CD8-positive, alpha-beta memory T cell (primary cell): ENCODE measurements around the gene TMEM231. TPM values are rescaled to one million over a fixed set of nuclear protein-coding genes. Genes with fewer than 3 reads are reported as not detected.
A peak's percentile ranks its signal among the peaks of the same experiment; 100 is the strongest.

Experiments used
- CTCF ChIA-PET: fragments of 350-600 bp; sonication (Branson Sonifier 250); formaldehyde crosslinking; loops from one replicate; lab custom pipeline; 2021; ENCODE audit warnings: antibody characterized with exemption; lab: Charles Lee
- POLR2A ChIA-PET: fragments of 350-600 bp; sonication (Branson Sonifier 250); formaldehyde crosslinking; loops from one replicate; lab custom pipeline; 2021; ENCODE audit warnings: antibody characterized with exemption; lab: Charles Lee
- DNase-seq, 5 donors: peaks; one replicate each; pipeline versions ENCODE4 v3.0.0 to v3.0.0-alpha.2; 2020 to 2022; ENCODE audit warnings: mixed read lengths in 1 of 5
- H3K27ac ChIP-seq: one replicate; pipeline ENCODE4 v1.7.0; 2013; ENCODE audit warnings: low read depth, mild to moderate bottlenecking, low read length, moderate library complexity
- H3K27me3 ChIP-seq: 2 replicates; pipeline ENCODE4 v1.7.0; 2013; ENCODE audit warnings: low read length, mild to moderate bottlenecking; ENCODE audit not compliant: insufficient read depth, poor library complexity, severe bottlenecking
- H3K36me3 ChIP-seq: 2 replicates; pipeline ENCODE4 v1.7.0; 2013; ENCODE audit warnings: mild to moderate bottlenecking, low read length, moderate library complexity; ENCODE audit not compliant: insufficient read depth
- H3K4me1 ChIP-seq: 2 replicates; pipeline ENCODE4 v1.7.0; 2013; ENCODE audit warnings: mild to moderate bottlenecking, low read length, moderate library complexity; ENCODE audit not compliant: insufficient read depth
- H3K4me3 ChIP-seq: 2 replicates; pipeline ENCODE4 v1.7.0; 2013; ENCODE audit warnings: mild to moderate bottlenecking, low read length
- H3K9me3 ChIP-seq: 2 replicates; pipeline ENCODE4 v1.7.0; 2013; ENCODE audit warnings: mild to moderate bottlenecking, low read length
- H3K27ac Mint-ChIP-seq, 8 donors: one replicate each; pipeline ENCODE4 v1.8.0; 2020 to 2021; ENCODE audit warnings: mixed read lengths in 8 of 8, mild to moderate bottlenecking in 6 of 8, inconsistent platforms in 3 of 8, moderate library complexity in 3 of 8
- H3K27me3 Mint-ChIP-seq, 2 donors: one replicate each; pipeline ENCODE4 v1.8.0; 2020 to 2021; ENCODE audit warnings: mixed read lengths in 2 of 2, mild to moderate bottlenecking in 1 of 2, moderate library complexity in 1 of 2
- H3K36me3 Mint-ChIP-seq, 3 donors: one replicate each; pipeline ENCODE4 v1.8.0; 2020 to 2021; ENCODE audit warnings: mixed read lengths in 3 of 3, inconsistent platforms in 1 of 3, mild to moderate bottlenecking in 1 of 3
- H3K4me1 Mint-ChIP-seq, 3 donors: one replicate each; pipeline ENCODE4 v1.8.0; 2020 to 2021; ENCODE audit warnings: mixed read lengths in 3 of 3, inconsistent platforms in 1 of 3, mild to moderate bottlenecking in 1 of 3
- H3K4me3 Mint-ChIP-seq, 7 donors: one replicate each; pipeline ENCODE4 v1.8.0; 2020 to 2021; ENCODE audit warnings: mixed read lengths in 7 of 7, mild to moderate bottlenecking in 6 of 7, moderate library complexity in 4 of 7, inconsistent platforms in 2 of 7
- H3K9me3 Mint-ChIP-seq, 5 donors: one replicate each; pipeline ENCODE4 v1.8.0; 2020 to 2022; ENCODE audit warnings: mixed read lengths in 5 of 5, mild to moderate bottlenecking in 3 of 5, moderate library complexity in 2 of 5, inconsistent platforms in 1 of 5
- polyA plus RNA-seq: library from polyadenylated mRNA; unstranded; fragments of 300-500 nt; fragmentation: Illumina TruSeq; gene quantifications from one replicate; pipeline ENCODE4 v1.2.3, GENCODE V29; 2021
- total RNA-seq, 2 experiments: library from RNA; stranded (reverse); gene quantifications; one replicate each; pipeline ENCODE4 v1.2.3, GENCODE V29; 2021

TMEM231 gene
- total and polyA plus RNA-seq, 3 experiments from 2014 or later: 3.4 to 5.4 (median 5.3) TPM

- peak within 1 kb of the TSS; percentile 85 for H3K4me3 ChIP-seq
- peaks cover 25% of the 10 kb centered on the region for H3K36me3 ChIP-seq
- Mint-ChIP-seq H3K4me3 (peak within 1 kb of the TSS; percentile 92 to 100 (median 96)), H3K27me3 (peaks cover 7 to 14% of the 10 kb centered on the region in 2 donors), H3K4me1 (peaks cover 43 to 58% (median 53%) of the 10 kb centered on the region in 3 donors), H3K9me3 (no peaks in the 10 kb centered on the region), H3K36me3 (peaks cover 0 to 47% (median 5%) of the 10 kb centered on the region in 3 donors), H3K27ac (peak within 1 kb of the TSS; percentile 89 to 100 (median 98))
- CTCF ChIA-PET: interaction anchor here (0.9 to 2.9 kb wide), 7 partner anchors 9 to 82 kb away, joined by 3 to 12 read pairs (median 10); partner anchors contain the start of genes ADAT1, KARS1, TERF2IP and TMEM231
- no peaks in the 10 kb centered on the region for H3K27me3 ChIP-seq
- POLR2A ChIA-PET: interaction anchor here (0.5 to 2.8 kb wide), 7 partner anchors 10 to 132 kb away, joined by 4 to 35 read pairs (median 13); partner anchors contain the start of genes ADAT1, KARS1, TERF2IP and TMEM231
- peak; percentile 89 to 94 (median 91) for DNase-seq
- H3K9me3 ChIP-seq: no peaks in the 10 kb centered on the region
- peak within 1 kb of the TSS; percentile 83 for H3K27ac ChIP-seq
- peaks cover 36% of the 10 kb centered on the region for H3K4me1 ChIP-seq
Observed at GRCh38 chr16:75566040-75566757, 10.1 kb upstream of the TMEM231 start, which contains the start of gene GABARAPL2. Gene GABARAPL2 (plus strand): TSS chr16:75566379. CDS start chr16:75566487, 108 bp downstream.

GRCh38 chr16:75565640-75566039 lies 9.6 kb upstream of the TMEM231 start:
- Mint-ChIP-seq H3K27ac (peak overlapping the region; percentile 89 to 100 (median 98)), H3K9me3 (no peaks in the 10 kb centered on the region), H3K36me3 (peaks cover 0 to 43% (median 4%) of the 10 kb centered on the region in 3 donors), H3K4me1 (peaks cover 40 to 54% (median 51%) of the 10 kb centered on the region in 3 donors), H3K4me3 (peak overlapping the region; percentile 92 to 100 (median 96)), H3K27me3 (peaks cover 7 to 14% of the 10 kb centered on the region in 2 donors)
- H3K27ac ChIP-seq: peak overlapping the region; percentile 83
- peaks cover 36% of the 10 kb centered on the region for H3K4me1 ChIP-seq
- no peak for DNase-seq
- peaks cover 23% of the 10 kb centered on the region for H3K36me3 ChIP-seq
- peak overlapping the region; percentile 85 for H3K4me3 ChIP-seq
- no peaks in the 10 kb centered on the region for H3K27me3 ChIP-seq
- H3K9me3 ChIP-seq: no peaks in the 10 kb centered on the region
- ChIA-PET CTCF (interaction anchor here (1.2 to 2.9 kb wide), 7 partner anchors 10 to 93 kb away, joined by 3 to 12 read pairs (median 10); partner anchors contain the start of genes ADAT1, KARS1, TERF2IP and TMEM231), POLR2A (interaction anchor here (1.0 to 2.8 kb wide), 6 partner anchors 10 to 132 kb away, joined by 4 to 35 read pairs (median 14); partner anchors contain the start of genes ADAT1, KARS1, TERF2IP and TMEM231)

DNA sequence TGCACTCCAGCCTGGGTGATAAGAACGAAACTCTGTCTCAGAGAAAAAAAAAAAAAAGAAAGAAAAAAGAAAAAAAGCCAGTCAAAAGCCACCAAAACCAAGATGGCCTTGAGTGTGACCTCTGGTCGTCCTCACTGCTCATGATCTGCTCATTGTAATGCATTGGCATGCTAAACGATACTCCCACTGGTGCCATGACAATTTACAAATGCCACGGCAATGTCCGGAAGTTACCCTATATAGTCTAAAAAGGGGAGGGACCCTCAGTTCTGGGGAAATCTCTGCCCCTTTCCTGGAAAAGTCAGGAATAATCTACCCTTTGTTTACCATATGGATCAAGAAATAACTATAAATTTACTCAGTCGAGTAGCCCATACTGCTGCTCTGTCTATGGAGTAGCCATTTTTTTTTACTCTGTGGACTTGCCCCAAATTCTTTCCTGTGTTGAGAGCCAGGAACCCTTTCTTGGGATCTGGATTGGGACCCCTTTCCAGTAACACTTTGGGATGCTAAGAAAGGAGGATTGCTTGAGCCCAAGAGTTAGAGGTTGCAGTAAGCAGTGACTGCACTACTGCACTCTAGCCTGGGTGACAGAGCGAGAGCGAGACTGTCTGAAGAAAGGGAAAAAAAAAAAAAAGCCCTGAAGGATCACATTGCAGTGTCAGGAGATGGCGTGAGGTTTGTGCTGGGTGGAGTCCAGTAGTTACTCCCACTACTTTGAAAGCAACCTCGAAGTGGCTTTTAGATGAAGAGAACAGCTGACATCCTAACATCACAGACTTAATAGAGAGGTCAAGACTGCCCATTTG lies 3.7 kb upstream of the TMEM231 start:
- no peak overlapping the region for H3K27ac Mint-ChIP-seq
- H3K4me3 Mint-ChIP-seq: peak overlapping the region in 1 of 7 donors; percentile 28
- Histone ChIP-seq H3K27ac (peak overlapping the region; percentile 45), H3K27me3 (no peaks in the 10 kb centered on the region), H3K36me3 (no peaks in the 10 kb centered on the region), H3K9me3 (no peaks in the 10 kb centered on the region), H3K4me3 (no peak overlapping the region), H3K4me1 (peaks cover 13% of the 10 kb centered on the region)
- no peaks in the 10 kb centered on the region for H3K9me3 Mint-ChIP-seq
- peaks cover 5 to 14% of the 10 kb centered on the region in 2 donors for H3K27me3 Mint-ChIP-seq
- CTCF ChIA-PET: no interaction called here
- DNase-seq: no peak
- H3K4me1 Mint-ChIP-seq: peaks cover 7 to 16% (median 10%) of the 10 kb centered on the region in 3 donors
- POLR2A ChIA-PET: no interaction called here
- peaks cover 0 to 1% (median 0%) of the 10 kb centered on the region in 3 donors for H3K36me3 Mint-ChIP-seq

DNA sequence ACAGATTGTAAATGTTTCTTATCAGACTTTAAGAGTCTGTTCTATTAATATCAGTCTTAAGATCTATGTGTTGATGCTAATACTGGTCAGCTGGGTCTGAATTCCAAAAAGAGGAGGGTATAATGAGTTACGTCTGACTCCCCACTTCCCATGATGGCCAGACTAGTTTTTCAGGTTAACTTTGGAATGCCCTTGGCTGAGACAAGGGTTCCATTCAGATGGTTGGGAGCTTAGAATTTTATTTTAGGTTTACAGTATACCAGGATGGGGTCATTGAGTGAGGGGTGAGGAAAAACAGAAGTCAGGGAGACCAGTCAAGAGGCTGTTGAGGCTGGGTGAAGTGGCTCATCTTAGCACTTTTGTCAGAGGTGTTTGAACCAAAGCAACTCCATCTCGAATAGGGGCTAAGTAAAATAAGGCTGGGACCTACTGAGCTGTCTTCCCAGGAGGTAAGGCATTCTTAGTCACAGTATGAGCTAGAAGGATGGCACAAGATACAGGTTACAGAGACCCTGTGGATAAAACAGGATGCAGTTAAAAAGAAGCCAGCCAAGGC lies 2.9 kb upstream of the TMEM231 start:
- H3K36me3 ChIP-seq: no peaks in the 10 kb centered on the region
- no peak overlapping the region for H3K4me3 Mint-ChIP-seq
- no peaks in the 10 kb centered on the region for H3K9me3 Mint-ChIP-seq
- H3K27ac Mint-ChIP-seq: peak overlapping the region in 1 of 8 donors; percentile 80
- CTCF ChIA-PET: no interaction called here
- H3K9me3 ChIP-seq: no peaks in the 10 kb centered on the region
- H3K27me3 ChIP-seq: no peaks in the 10 kb centered on the region
- H3K4me1 Mint-ChIP-seq: peaks cover 7 to 17% (median 10%) of the 10 kb centered on the region in 3 donors
- no peak for DNase-seq
- H3K27ac ChIP-seq: no peak overlapping the region
- H3K36me3 Mint-ChIP-seq: peaks cover 0 to 1% (median 0%) of the 10 kb centered on the region in 3 donors
- H3K4me1 ChIP-seq: peaks cover 13% of the 10 kb centered on the region
- H3K27me3 Mint-ChIP-seq: peaks cover 4 to 14% of the 10 kb centered on the region in 2 donors
- H3K4me3 ChIP-seq: no peak overlapping the region
- POLR2A ChIA-PET: no interaction called here

DNA sequence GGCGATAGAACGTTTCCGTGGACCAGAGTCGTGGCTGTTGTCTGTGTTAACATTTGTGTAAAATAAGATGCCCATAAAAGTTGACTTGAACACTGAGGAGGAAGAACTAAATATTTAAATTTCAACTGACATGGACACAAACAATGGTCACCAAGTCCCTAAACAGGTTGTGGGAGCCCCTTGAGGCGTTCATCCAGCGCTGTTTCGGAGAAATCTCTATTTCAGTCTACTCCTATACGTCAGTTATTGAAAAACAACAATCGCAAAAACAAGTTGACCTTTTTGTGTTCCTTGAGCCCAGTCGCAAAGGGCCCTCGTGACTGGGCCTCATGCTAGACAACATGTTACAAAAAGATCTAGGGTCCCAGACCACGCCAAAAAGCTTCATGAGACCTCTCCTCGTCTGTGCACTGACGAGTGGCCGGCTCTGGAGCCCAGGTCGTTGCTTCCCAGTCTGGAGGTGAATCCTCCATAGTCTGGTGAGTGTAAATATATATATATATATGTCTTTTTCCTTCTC lies 439 bp upstream of the TMEM231 start:
- POLR2A ChIA-PET: interaction anchor here (1.0 to 3.5 kb wide), 6 partner anchors 9 to 124 kb away, joined by 4 to 18 read pairs (median 8); partner anchors contain the start of genes ADAT1, CFDP1, GABARAPL2 and KARS1
- no peaks in the 10 kb centered on the region for H3K9me3 ChIP-seq
- Mint-ChIP-seq H3K27ac (peak overlapping the region; percentile 89 to 98 (median 94)), H3K4me1 (peaks cover 7 to 17% (median 10%) of the 10 kb centered on the region in 3 donors), H3K9me3 (no peaks in the 10 kb centered on the region), H3K4me3 (peak overlapping the region; percentile 77 to 95 (median 87)), H3K36me3 (peaks cover 0 to 1% (median 0%) of the 10 kb centered on the region in 3 donors), H3K27me3 (no peaks in the 10 kb centered on the region)
- H3K4me3 ChIP-seq: peak overlapping the region; percentile 89
- DNase-seq: no peak
- no peaks in the 10 kb centered on the region for H3K36me3 ChIP-seq
- peak overlapping the region; percentile 58 for H3K27ac ChIP-seq
- CTCF ChIA-PET: interaction anchor here (1.0 to 3.9 kb wide), 10 partner anchors 9 to 207 kb away, joined by 3 to 25 read pairs (median 6); partner anchors contain the start of genes ADAT1, CFDP1, GABARAPL2 and KARS1
- H3K27me3 ChIP-seq: no peaks in the 10 kb centered on the region
- H3K4me1 ChIP-seq: peaks cover 13% of the 10 kb centered on the region

- POLR2A ChIA-PET: interaction anchor here (0.6 to 3.5 kb wide), 7 partner anchors 11 to 122 kb away, joined by 3 to 18 read pairs (median 6); partner anchors contain the start of genes ADAT1, CFDP1, GABARAPL2 and KARS1
- H3K27ac ChIP-seq: peak overlapping the region; percentile 58
- no peaks in the 10 kb centered on the region for H3K9me3 Mint-ChIP-seq
- H3K9me3 ChIP-seq: no peaks in the 10 kb centered on the region
- H3K4me1 ChIP-seq: peaks cover 13% of the 10 kb centered on the region
- peaks cover 0 to 1% (median 0%) of the 10 kb centered on the region in 3 donors for H3K36me3 Mint-ChIP-seq
- H3K27me3 ChIP-seq: no peaks in the 10 kb centered on the region
- CTCF ChIA-PET: interaction anchor here (1.0 to 3.9 kb wide), 10 partner anchors 11 to 209 kb away, joined by 3 to 25 read pairs (median 5); partner anchors contain the start of genes ADAT1, CFDP1, GABARAPL2 and KARS1
- peak overlapping the region; percentile 84 to 98 (median 90) for H3K27ac Mint-ChIP-seq
- H3K27me3 Mint-ChIP-seq: no peaks in the 10 kb centered on the region
- H3K4me1 Mint-ChIP-seq: peaks cover 7 to 17% (median 10%) of the 10 kb centered on the region in 3 donors
- no peaks in the 10 kb centered on the region for H3K36me3 ChIP-seq
- H3K4me3 ChIP-seq: peak overlapping the region; percentile 89
- DNase-seq: peak in 1 of 5 donors; percentile 4
- peak overlapping the region; percentile 77 to 95 (median 87) for H3K4me3 Mint-ChIP-seq
Observed at GRCh38 chr16:75555213-75555706, 792 bp downstream of the TMEM231 start.
